GM19468 (cell line): ENCODE results near the gene NPY.

ENCODE experiments used
- ATAC-seq: cut with Tn5 transposase; IDR thresholded peaks from one replicate; pipeline ENCODE4 v1.9.1; 2021; ENCODE audit warnings: mild to moderate bottlenecking, moderate library complexity, moderate number of reproducible peaks; ENCODE audit not compliant: unreplicated experiment; ENCODE audit errors: extremely low read depth

The NPY gene

GRCh38 chr7:24312588-24312987, 28.6 kb downstream of the NPY start:
- ATAC-seq, result no peak

GRCh38 chr7:24313777-24314176, 29.8 kb downstream of the NPY start:
- no peak for ATAC-seq

- no peak for ATAC-seq
Measured at GRCh38 chr7:24316340-24316739, 32.4 kb downstream of the NPY start.

GRCh38 chr7:24318326-24318725, 34.3 kb downstream of the NPY start:
- no peak for ATAC-seq

GRCh38 chr7:24319209-24319608, 35.2 kb downstream of the NPY start:
- ATAC-seq, result no peak

- ATAC-seq, result no peak
Measured at GRCh38 chr7:24323961-24324480, 40.0 kb downstream of the NPY start.

- ATAC-seq, result peak; percentile 71
Measured at GRCh38 chr7:24325708-24326107, 41.7 kb downstream of the NPY start.

GRCh38 chr7:24328050-24328449, 44.1 kb downstream of the NPY start:
- ATAC-seq, result no peak

- ATAC-seq, result no peak
Measured at GRCh38 chr7:24328894-24329293, 44.9 kb downstream of the NPY start.

- ATAC-seq, result no peak
Measured at GRCh38 chr7:24334012-24334411, 50.0 kb downstream of the NPY start.

GRCh38 chr7:24334627-24335026, 50.6 kb downstream of the NPY start:
- ATAC-seq, result no peak

- ATAC-seq, result no peak
Measured at GRCh38 chr7:24336461-24336860, 52.5 kb downstream of the NPY start.

- ATAC-seq, result no peak
Measured at GRCh38 chr7:24337180-24337579, 53.2 kb downstream of the NPY start.

- ATAC-seq, result no peak
Measured at GRCh38 chr7:24339575-24339974, 55.6 kb downstream of the NPY start.

GRCh38 chr7:24340727-24341126, 56.7 kb downstream of the NPY start:
- ATAC-seq, result no peak
